Thyroid gland (tissue), 4 donors: Measurements from ENCODE around the gene POGK.

Source experiments
- CTCF ChIP-seq, 6 experiments: fragments of 200-600 bp in 3 of 6; fragments of 450-650 bp in 3 of 6; sonication (generic) in 3 of 6; IDR thresholded peaks; one replicate each; pipeline ENCODE4 v1.5.1; 2016 to 2019; ENCODE audit warnings: antibody characterized with exemption in 6 of 6, mild to moderate bottlenecking in 2 of 6, inconsistent platforms in 1 of 6, moderate library complexity in 1 of 6
- POLR2A ChIP-seq, 2 donors: fragments of 450-650 bp; IDR thresholded peaks; one replicate each; pipeline ENCODE4 v1.6.1; 2017; ENCODE audit warnings: antibody characterized with exemption in 2 of 2, mild to moderate bottlenecking in 2 of 2, moderate library complexity in 1 of 2

DNA sequence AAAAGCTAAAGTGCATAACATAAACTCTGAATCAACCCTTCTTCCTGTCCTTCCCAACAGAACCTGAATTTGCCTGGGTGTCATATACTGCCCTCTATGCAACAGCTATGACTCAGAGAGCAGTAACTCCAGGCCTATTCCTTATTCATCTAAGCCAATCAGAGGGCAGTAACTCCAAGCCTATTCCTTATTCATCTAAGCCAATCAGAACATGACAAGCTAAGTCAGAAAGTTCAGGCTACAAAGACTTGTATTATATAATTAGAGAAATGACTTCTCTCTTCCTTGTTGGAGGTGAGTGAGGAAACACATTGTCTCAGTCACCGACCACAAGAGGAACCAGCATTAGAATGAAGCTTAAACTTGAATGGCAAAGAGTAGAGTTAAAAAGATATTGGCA is 63.0 kb downstream of the POGK start:
- TF ChIP-seq CTCF (IDR thresholded peaks at IDR 0.05) (no peak), POLR2A (IDR thresholded peaks at IDR 0.05) (no peak)
